Subcutaneous abdominal adipose tissue (tissue), 5 donors: Measurements from ENCODE around the gene SETD3.

ENCODE experiments used
- H3K27ac ChIP-seq: one replicate; pipeline ENCODE4 v1.7.0; 2013; ENCODE audit warnings: low read depth, mild to moderate bottlenecking, inconsistent platforms, low read length, moderate library complexity
- H3K27me3 ChIP-seq, 5 donors: one replicate each; pipeline ENCODE4 v1.7.0; 2013; ENCODE audit warnings: low read length in 5 of 5, inconsistent platforms in 1 of 5; ENCODE audit not compliant: control insufficient read depth in 5 of 5, insufficient read depth in 4 of 5
- H3K36me3 ChIP-seq, 5 donors: one replicate each; pipeline ENCODE4 v1.7.0; 2013; ENCODE audit warnings: low read length in 5 of 5; ENCODE audit not compliant: control insufficient read depth in 5 of 5, insufficient read depth in 5 of 5
- H3K4me1 ChIP-seq, 5 donors: one replicate each; pipeline ENCODE4 v1.7.0; 2013; ENCODE audit warnings: low read length in 5 of 5, mild to moderate bottlenecking in 3 of 5, moderate library complexity in 1 of 5; ENCODE audit not compliant: control insufficient read depth in 5 of 5, insufficient read depth in 5 of 5
- H3K4me3 ChIP-seq, 5 donors: one replicate each; pipeline ENCODE4 v1.7.0; 2013; ENCODE audit warnings: low read length in 5 of 5, low read depth in 1 of 5
- H3K9ac ChIP-seq, 5 donors: one replicate each; pipeline ENCODE4 v1.7.0; 2013; ENCODE audit warnings: low read length in 5 of 5, mild to moderate bottlenecking in 4 of 5, moderate library complexity in 3 of 5
- H3K9me3 ChIP-seq, 5 donors: one replicate each; pipeline ENCODE4 v1.7.0; 2013; ENCODE audit warnings: low read length in 5 of 5; ENCODE audit not compliant: control insufficient read depth in 5 of 5
- donor health status: healthy.
- donor health status: healthy.
- donor health status: healthy.
- donor health status: healthy.
- donor health status: healthy.

SETD3 gene

DNA sequence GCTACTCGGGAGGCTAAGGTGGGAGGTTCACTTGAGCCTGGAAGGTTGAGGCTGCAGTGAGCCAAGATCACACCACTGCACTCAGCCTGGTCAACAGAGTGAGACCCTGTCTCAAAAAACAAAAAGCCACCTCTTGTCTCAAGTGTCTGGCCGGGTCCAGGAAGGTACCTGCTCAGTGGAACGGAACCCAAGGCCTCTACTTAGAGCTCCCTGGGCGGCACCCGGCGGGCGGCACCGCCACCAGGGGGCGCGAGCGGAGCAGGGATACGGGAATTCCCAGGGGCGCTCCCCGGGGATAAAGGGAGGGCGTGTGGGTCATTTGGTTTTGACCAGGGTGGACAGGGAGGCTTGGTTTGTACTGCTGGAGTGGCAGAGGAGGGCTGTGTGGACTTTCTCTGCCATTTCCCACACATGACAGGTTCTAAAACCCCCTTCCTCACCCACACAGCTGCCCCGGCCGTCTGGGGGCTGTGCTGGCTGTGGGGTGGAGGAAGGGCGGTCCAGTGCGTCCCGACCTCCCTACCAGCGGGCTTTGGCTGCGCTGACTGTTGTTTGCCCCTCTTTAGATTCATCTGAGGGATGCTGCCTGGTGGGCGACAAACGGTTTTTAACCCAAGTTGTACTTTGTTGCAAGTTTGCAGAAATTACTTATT lies 91.4 kb downstream of the SETD3 start:
- H3K4me1 ChIP-seq: peaks cover 0 to 6% (median 5%) of the 10 kb centered on the region in 5 donors
- peaks cover 0 to 2% (median 0%) of the 10 kb centered on the region in 5 donors for H3K9me3 ChIP-seq
- H3K27me3 ChIP-seq: peaks cover 18 to 26% (median 24%) of the 10 kb centered on the region in 5 donors
- peaks cover 0 to 6% (median 6%) of the 10 kb centered on the region in 5 donors for H3K36me3 ChIP-seq
- no peak overlapping the region for H3K4me3 ChIP-seq
- H3K27ac ChIP-seq: no peak overlapping the region
- H3K9ac ChIP-seq: no peak overlapping the region

DNA sequence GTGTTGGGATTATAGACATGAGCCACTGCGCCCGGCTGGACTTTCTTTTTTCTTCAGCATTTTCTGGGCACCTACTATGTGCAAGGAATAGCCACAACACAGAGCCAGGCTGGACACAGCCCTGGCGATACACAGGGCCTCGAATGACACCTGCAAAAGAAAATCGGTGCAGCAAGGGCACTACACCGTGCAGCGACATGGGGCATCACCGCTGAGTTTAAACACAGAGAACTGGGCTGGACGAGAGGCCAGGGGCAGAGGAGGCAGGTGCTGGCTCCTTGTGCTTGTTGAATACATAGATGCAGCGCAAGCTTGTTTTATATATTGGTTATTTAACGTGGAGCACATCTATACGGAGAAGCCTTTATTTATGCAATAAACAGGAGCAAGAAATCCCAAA lies 92.4 kb downstream of the SETD3 start:
- Histone ChIP-seq H3K4me3 (no peak overlapping the region), H3K27ac (no peak overlapping the region), H3K4me1 (peaks cover 0 to 6% (median 5%) of the 10 kb centered on the region in 5 donors), H3K27me3 (peaks cover 26 to 36% (median 32%) of the 10 kb centered on the region in 5 donors), H3K9ac (no peak overlapping the region), H3K9me3 (peaks cover 0 to 2% (median 0%) of the 10 kb centered on the region in 5 donors), H3K36me3 (no peaks in the 10 kb centered on the region)

DNA sequence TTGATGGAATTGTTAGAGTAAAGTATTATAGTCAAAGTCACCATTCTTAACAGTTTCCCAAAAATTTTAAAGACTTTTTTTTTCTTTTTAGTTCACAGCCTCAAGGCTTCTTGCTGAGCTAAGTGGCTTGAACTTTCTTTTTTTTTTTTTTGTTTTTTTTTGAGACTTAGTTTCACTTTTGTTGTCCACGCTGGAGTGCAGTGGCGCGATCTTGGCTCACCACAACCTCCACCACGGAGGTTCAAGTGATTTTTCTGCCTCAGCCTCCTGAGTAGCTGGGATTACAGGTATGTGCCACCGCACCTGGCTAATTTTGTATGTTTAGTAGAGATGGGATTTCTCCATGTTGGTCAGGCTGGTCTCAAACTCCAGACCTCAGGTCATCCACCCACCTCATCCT lies 92.8 kb downstream of the SETD3 start:
- no peaks in the 10 kb centered on the region for H3K36me3 ChIP-seq
- no peak overlapping the region for H3K27ac ChIP-seq
- H3K9ac ChIP-seq: no peak overlapping the region
- no peak overlapping the region for H3K4me3 ChIP-seq
- H3K27me3 ChIP-seq: peaks cover 28 to 40% (median 34%) of the 10 kb centered on the region in 5 donors
- H3K9me3 ChIP-seq: peaks cover 0 to 2% (median 0%) of the 10 kb centered on the region in 5 donors
- peaks cover 0 to 6% (median 5%) of the 10 kb centered on the region in 5 donors for H3K4me1 ChIP-seq

DNA sequence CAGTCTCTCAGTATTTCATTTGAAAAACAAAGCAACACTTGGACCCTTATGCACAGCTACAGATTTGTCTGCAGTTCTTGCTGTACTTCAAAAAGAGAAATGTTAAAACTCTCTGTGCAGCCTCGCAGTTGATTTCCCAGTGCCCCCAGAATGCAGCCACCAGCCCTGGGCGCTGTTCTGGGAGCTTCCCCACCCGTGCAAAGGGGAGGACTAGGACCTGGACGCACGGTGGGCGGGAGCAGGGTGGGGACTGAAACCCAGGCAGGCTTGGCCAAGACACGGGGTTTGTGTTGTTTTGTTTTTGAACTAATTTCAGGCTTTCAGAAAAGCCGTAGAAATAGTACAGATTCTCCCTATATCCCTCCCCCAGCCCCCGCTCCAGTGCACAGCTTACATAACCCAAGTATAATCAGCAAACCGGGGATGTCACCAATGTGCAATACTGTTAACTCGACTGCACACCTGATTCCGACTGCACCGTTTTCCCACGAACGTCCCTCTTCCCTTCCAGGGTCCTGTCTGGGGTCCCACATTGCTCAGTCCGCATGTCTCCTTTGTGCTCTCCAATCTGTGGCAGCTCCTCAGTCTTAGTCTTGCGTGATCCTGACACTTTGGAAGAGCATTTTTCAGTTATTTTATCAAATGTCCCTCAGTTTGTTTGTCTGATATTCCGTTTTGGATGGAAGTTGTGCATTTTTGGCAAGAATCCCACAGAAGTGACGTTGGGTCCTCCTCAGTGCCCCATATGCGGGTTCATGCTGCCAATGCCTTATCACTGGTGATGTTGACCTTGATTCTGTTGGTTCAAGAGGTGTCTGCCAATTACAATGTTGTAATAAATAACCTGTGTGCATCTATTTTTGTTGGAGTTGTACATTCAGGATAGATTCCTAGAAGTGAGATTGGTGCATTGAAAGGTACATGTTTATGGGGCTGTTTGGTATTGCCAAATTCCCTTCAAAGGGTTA lies 95.9 kb downstream of the SETD3 start:
- Histone ChIP-seq H3K4me1 (peaks cover 0 to 6% (median 0%) of the 10 kb centered on the region in 5 donors), H3K9me3 (peaks cover 0 to 2% (median 0%) of the 10 kb centered on the region in 5 donors), H3K27ac (no peak overlapping the region), H3K9ac (no peak overlapping the region), H3K4me3 (no peak overlapping the region), H3K36me3 (no peaks in the 10 kb centered on the region), H3K27me3 (peaks cover 49 to 59% (median 50%) of the 10 kb centered on the region in 5 donors)

DNA sequence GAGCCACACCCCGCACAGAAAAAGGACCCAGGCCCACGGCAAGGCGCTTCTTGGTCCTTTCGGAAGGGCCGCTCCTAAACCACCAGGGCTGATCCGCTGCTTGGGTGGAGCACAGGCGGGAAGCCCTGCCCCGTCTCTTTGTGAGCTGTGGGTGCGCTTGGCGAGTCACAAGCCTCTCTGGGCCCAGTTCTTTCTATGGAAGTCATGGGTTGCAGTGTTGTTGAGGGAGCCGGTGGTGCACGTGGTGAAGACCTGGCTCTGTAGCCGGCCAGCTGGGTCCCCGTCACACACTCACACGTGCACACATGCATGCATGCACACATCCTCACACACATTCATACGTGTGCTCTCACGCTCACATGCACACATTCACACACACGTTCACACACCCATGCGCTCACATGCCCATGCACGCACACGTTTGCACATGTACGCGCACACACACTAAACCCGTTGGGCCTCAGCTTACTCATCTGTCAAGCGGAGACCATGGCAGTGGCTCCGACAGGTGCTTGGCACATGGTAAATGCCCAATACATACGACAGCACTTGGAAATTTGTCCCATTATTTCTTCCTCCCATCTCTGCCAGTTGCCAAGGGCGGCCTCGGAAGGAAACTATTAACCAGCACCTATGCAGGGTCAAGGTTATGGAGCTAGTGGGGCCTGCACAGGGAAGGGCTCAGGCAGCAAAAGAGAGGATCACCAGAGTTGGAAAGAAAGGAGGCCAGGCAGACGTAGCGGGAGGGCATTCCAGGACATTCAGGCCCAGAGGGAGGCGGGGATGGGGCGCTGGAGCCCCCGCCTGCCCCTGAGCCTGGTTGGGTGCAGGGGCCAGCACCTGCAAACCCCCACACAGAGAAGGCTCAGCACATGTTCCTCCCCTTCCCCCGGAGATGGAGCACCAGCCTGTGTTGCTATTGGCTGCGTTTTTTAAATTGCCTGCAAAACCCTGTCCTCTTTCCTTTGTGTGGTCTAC lies 96.9 kb downstream of the SETD3 start:
- Histone ChIP-seq H3K9ac (no peak overlapping the region), H3K36me3 (no peaks in the 10 kb centered on the region), H3K27ac (no peak overlapping the region), H3K4me1 (peaks cover 0 to 3% (median 0%) of the 10 kb centered on the region in 5 donors), H3K4me3 (no peak overlapping the region), H3K9me3 (peaks cover 0 to 2% (median 0%) of the 10 kb centered on the region in 5 donors), H3K27me3 (peaks cover 49 to 59% (median 51%) of the 10 kb centered on the region in 5 donors)

DNA sequence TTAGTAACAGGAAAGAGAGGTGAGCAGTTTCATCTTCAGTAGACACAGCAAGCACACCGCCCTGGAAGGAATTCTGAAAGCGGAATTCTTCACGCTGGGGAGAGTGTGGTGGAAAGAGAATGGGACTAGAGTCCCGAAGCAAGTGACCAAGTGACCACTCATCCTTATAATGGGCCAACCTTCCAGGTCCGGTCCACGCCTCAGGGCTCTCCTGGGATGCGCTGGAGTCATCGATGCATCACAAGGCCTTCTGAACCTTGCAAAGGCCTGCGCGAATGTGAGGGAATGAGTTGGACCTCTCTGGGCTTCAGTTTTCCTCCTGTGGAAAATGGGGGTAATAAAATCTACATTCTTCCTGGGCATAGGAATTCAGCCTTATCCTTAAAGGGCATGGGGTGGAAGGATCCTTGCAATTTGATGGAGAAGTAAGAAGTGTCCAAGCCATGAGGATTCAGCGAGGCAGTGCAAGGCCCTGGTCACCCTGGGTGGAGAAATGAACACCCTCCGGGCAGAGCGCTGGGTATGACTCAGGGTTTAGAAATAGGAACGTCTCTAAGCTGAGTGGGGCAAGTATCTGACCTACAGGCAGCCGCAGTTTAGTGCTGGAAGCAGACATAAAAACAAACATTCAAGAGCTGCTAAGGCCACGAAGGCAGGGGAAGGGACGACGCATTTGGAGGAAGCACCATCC lies 97.7 kb downstream of the SETD3 start:
- H3K27me3 ChIP-seq: peaks cover 46 to 56% (median 51%) of the 10 kb centered on the region in 5 donors
- no peaks in the 10 kb centered on the region for H3K36me3 ChIP-seq
- no peak overlapping the region for H3K9ac ChIP-seq
- no peak overlapping the region for H3K4me3 ChIP-seq
- peaks cover 0 to 3% (median 0%) of the 10 kb centered on the region in 5 donors for H3K4me1 ChIP-seq
- no peak overlapping the region for H3K27ac ChIP-seq
- peaks cover 0 to 2% (median 0%) of the 10 kb centered on the region in 5 donors for H3K9me3 ChIP-seq

DNA sequence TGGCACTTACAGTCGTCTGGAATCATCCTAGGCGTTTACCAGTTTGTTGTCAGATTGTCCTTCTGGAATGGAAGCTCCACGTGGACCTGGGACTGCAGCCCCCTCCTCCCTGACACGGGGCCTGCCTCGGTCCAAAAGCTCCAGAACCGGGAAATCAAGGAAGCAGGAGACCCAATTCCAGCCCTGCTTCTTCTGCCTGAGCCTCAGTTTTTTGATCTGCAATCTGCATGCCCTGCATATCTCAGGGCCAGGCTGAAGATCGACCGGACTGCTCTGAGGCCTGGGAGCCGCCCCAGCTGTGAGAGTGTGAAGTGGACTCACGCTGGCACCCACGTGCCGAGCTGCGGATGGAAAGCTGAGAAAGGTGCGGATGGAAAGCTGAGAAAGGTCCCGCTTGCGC lies 98.6 kb downstream of the SETD3 start:
- H3K36me3 ChIP-seq: no peaks in the 10 kb centered on the region
- H3K9me3 ChIP-seq: peaks cover 0 to 2% (median 0%) of the 10 kb centered on the region in 5 donors
- no peak overlapping the region for H3K9ac ChIP-seq
- H3K4me1 ChIP-seq: no peaks in the 10 kb centered on the region
- H3K4me3 ChIP-seq: no peak overlapping the region
- no peak overlapping the region for H3K27ac ChIP-seq
- H3K27me3 ChIP-seq: peaks cover 44 to 56% (median 47%) of the 10 kb centered on the region in 5 donors

DNA sequence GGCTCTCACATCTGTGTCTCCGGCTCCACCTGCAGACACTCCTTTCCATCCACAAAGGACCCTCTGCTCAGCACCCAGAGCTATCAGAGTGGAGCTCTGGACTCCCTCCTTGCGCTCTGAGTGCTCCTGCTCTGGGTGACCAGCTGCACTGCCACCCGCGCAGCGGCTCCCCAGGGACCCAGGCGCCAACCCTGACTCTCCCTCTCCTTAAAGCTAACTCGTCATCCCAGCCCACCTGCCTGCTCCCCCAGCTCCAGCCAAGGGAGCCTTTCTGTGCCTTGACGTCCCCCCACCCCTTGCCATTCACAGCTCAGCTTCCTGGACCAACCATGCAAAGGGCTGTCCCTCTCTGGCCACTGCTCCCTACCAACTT lies 99.0 kb downstream of the SETD3 start:
- H3K9ac ChIP-seq: no peak overlapping the region
- no peaks in the 10 kb centered on the region for H3K4me1 ChIP-seq
- peaks cover 0 to 2% (median 0%) of the 10 kb centered on the region in 5 donors for H3K9me3 ChIP-seq
- no peak overlapping the region for H3K4me3 ChIP-seq
- no peak overlapping the region for H3K27ac ChIP-seq
- no peaks in the 10 kb centered on the region for H3K36me3 ChIP-seq
- H3K27me3 ChIP-seq: peaks cover 43 to 55% (median 46%) of the 10 kb centered on the region in 5 donors
